Measurements from ENCODE around the gene ZKSCAN4. TPM values are rescaled to one million over a fixed set of nuclear protein-coding genes. Genes with fewer than 3 reads are reported as not detected.

The ZKSCAN4 gene
- total and polyA plus RNA-seq, 2 donors (not counting 1 experiment from before 2014, with no cell fraction given): 3.0 to 12.1 TPM

DNA sequence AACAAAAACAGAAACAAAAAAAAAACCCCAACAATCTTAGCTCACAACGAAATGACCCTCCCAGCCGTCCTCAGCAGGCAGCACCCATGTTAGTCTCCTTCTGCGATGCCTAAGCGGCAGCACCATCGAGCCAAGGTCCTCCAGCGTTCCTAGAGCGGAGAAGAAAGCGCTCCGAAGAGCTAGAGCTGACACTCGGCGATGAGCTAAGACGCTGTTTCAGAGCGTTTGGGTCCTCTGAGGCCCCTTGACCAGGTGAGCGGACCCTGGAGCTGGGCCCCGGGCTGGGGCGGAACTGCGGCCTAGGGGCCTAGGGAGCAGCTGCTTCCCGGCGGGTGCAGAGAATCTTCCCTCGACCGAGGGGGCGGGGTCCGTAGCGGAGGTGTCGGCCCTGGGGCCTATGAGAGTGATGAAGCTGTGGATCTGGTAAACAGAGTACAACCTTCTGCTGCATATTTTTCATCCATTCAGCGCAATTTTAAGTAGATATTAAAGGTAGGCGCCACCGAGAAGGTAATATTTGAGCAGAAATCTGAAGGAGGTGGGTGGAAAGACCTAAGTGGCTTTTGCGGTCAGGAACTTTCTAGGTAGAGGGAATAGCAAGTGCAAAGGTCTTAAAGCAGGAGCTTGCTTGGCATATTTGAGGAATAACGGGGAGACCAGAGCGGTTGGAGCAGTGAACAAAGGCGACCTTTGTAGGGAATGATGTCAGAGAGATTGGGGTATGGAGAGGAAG is 15.1 kb upstream of the ZKSCAN4 start, which contains the start of gene ZSCAN26:
ZSCAN26 (plus strand) TSS at position 182 of the 733 bp plus-strand sequence. CDS start 4,777 bp downstream, outside the sequence.
- Mint-ChIP-seq H3K4me1 (peaks cover 10% of the 10 kb centered on the region), H3K9me3 (ENCODE audit: insufficient read depth) (no peaks in the 10 kb centered on the region), H3K27me3 (no peaks in the 10 kb centered on the region), H3K27ac (no peak within 1 kb of the TSS), H3K4me3 (no peak within 1 kb of the TSS)
- Histone ChIP-seq H3K27ac (ENCODE audit: low read length in 2 of 2) (peak within 1 kb of the TSS; percentile 66 to 77), H3K4me3 (ENCODE audit: control extremely low read depth in 1 of 5, extremely low read depth in 1 of 5, insufficient read depth in 1 of 5, low read depth in 2 of 5, low read length in 4 of 5) (peak within 1 kb of the TSS; percentile 62 to 100 (median 72)), H3K4me2 (replicated peaks; ENCODE audit: low read depth, low read length, poor library complexity, severe bottlenecking) (peak within 1 kb of the TSS; percentile 84), H4K20me1 (ENCODE audit: control insufficient read depth, insufficient read depth, low read length, poor library complexity, severe bottlenecking) (no peaks in the 10 kb centered on the region), H3K9ac (ENCODE audit: low read length) (peak within 1 kb of the TSS; percentile 89), H3K27me3 (replicated peaks in 1 of 4; ENCODE audit: control extremely low read depth in 1 of 4, control insufficient read depth in 3 of 4, insufficient read depth in 4 of 4, low read length in 3 of 4) (peaks cover 0 to 3% (median 0%) of the 10 kb centered on the region in 4 experiments), H3K36me3 (replicated peaks in 1 of 2; ENCODE audit: control extremely low read depth in 1 of 2, control insufficient read depth in 1 of 2, extremely low read depth in 1 of 2, insufficient read depth in 2 of 2, low read length in 1 of 2) (peaks cover 0 to 6% of the 10 kb centered on the region in 2 experiments), H3K9me3 (ENCODE audit: control extremely low read depth in 1 of 3, control insufficient read depth in 2 of 3, insufficient read depth in 1 of 3, low read length in 2 of 3) (no peaks in the 10 kb centered on the region), H2AFZ (ENCODE audit: insufficient read depth, low read depth, low read length, poor library complexity, severe bottlenecking) (peak within 1 kb of the TSS; percentile 94), H3K79me2 (ENCODE audit: control insufficient read depth, insufficient read depth, low read length) (peaks cover 24% of the 10 kb centered on the region), H3K4me1 (ENCODE audit: control insufficient read depth in 2 of 2, insufficient read depth in 2 of 2, low read length in 2 of 2) (peaks cover 10 to 18% of the 10 kb centered on the region in 2 donors)
- CTCF ChIA-PET: interaction anchor here (0.7 to 3.0 kb wide), 9 partner anchors 14 to 470 kb away, joined by 3 to 24 read pairs (median 4); partner anchors contain the start of genes PGBD1, ZKSCAN3, ZKSCAN4 and ZSCAN31
- intact Hi-C loops (cut with micrococcal nuclease): loop anchor here (1.0 to 5.0 kb wide), 10 partner anchors 15 to 880 kb away; partner anchors contain the start of genes ZKSCAN3, ZKSCAN4, ZNF165 and ZNF391
- POLR2A ChIA-PET: interaction anchor here (0.5 to 2.1 kb wide), 8 partner anchors 15 to 894 kb away, joined by 3 to 12 read pairs (median 4); partner anchors contain the start of genes ZKSCAN4, ZKSCAN8, ZSCAN12 and ZSCAN31
- TF ChIP-seq, protein P1, sequence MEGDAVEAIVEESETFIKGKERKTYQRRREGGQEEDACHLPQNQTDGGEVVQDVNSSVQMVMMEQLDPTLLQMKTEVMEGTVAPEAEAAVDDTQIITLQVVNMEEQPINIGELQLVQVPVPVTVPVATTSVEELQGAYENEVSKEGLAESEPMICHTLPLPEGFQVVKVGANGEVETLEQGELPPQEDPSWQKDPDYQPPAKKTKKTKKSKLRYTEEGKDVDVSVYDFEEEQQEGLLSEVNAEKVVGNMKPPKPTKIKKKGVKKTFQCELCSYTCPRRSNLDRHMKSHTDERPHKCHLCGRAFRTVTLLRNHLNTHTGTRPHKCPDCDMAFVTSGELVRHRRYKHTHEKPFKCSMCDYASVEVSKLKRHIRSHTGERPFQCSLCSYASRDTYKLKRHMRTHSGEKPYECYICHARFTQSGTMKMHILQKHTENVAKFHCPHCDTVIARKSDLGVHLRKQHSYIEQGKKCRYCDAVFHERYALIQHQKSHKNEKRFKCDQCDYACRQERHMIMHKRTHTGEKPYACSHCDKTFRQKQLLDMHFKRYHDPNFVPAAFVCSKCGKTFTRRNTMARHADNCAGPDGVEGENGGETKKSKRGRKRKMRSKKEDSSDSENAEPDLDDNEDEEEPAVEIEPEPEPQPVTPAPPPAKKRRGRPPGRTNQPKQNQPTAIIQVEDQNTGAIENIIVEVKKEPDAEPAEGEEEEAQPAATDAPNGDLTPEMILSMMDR (IDR thresholded peaks at IDR 0.05): no peak
- no peak for TF ChIP-seq EZH2 (IDR thresholded peaks at IDR 0.05; ENCODE audit: borderline replicate concordance, insufficient read depth, low read depth, low read length, poor library complexity, severe bottlenecking)
- under 1% methylated on average over 26 of the region's 32 CpGs for WGBS (ENCODE audit: insufficient coverage)
- peak; percentile 96 for ATAC-seq (ENCODE audit: low read depth)
- DNase-seq: peak; percentile 95
